ENCODE measurements around the gene CCDC17. TPM values are rescaled to one million over a fixed set of nuclear protein-coding genes. Genes with fewer than 3 reads are reported as not detected.

The CCDC17 gene
- polyA plus RNA-seq, 2 of the 4 experiments (the other 2 are of a cell fraction): 0.26 to 0.50 TPM

GRCh38 chr1:45630429-45630828 is 6.6 kb upstream of the CCDC17 start (continued):
- TF ChIP-seq HDAC2 (IDR thresholded peaks at IDR 0.05) (no peak), ZSCAN20 (CRISPR knock-in tag; IDR thresholded peaks at IDR 0.05) (no peak), BHLHE40 (IDR thresholded peaks at IDR 0.05; ENCODE audit: low read depth, low read length) (no peak)

- FAIRE-seq (no peak), DNase-seq (ENCODE audit: low read depth in 1 of 2, low spot score in 1 of 2) (no peak), ATAC-seq (no peak)
- CTCF ChIA-PET: no interaction called here
- Histone ChIP-seq H3K27ac (no peak overlapping the region), H3K9me3 (no peaks in the 10 kb centered on the region), H3K4me1 (no peaks in the 10 kb centered on the region), H3K4me2 (no peak overlapping the region), H3K4me3 (no peak overlapping the region)
- TF ChIP-seq EP300 (IDR thresholded peaks at IDR 0.05): no peak
- POLR2A ChIA-PET: no interaction called here
These were observed 5.2 kb upstream of the CCDC17 start for GRCh38 chr1:45629035-45629434.

GRCh38 chr1:45622524-45623394 is 1.1 kb downstream of the CCDC17 start:
- TF ChIP-seq E2F6 (IDR thresholded peaks at IDR 0.05; ENCODE audit: borderline replicate concordance, low read depth): no peak
- TF ChIP-seq RARB (CRISPR knock-in tag; IDR thresholded peaks at IDR 0.05): no peak
- no peak for TF ChIP-seq RCOR1 (IDR thresholded peaks at IDR 0.05; ENCODE audit: low read depth, low read length)
- TF ChIP-seq HMGXB4 (CRISPR knock-in tag; IDR thresholded peaks at IDR 0.05; ENCODE audit: borderline replicate concordance): no peak
- no peak for TF ChIP-seq CHD2 (IDR thresholded peaks at IDR 0.05; ENCODE audit: low read length, partially characterized antibody)
- TF ChIP-seq POLR2AphosphoS2 (conservative IDR thresholded peaks at IDR 0.05; ENCODE audit: low read length): no peak
- TF ChIP-seq ELK1 (IDR thresholded peaks at IDR 0.05; ENCODE audit: low read depth, low read length): no peak
- no peak for TF ChIP-seq JUNB (IDR thresholded peaks at IDR 0.05)
- TF ChIP-seq SMC3 (IDR thresholded peaks at IDR 0.05): no peak
- TF ChIP-seq ZNF302 (CRISPR knock-in tag; IDR thresholded peaks at IDR 0.05): no peak
- TF ChIP-seq ATOH8 (CRISPR knock-in tag; IDR thresholded peaks at IDR 0.05; ENCODE audit: low read depth): no peak
- TF ChIP-seq HOXB5 (CRISPR knock-in tag; IDR thresholded peaks at IDR 0.05): no peak
- CTCF ChIA-PET: interaction anchor here (0.6 to 1.1 kb wide), 2 partner anchors 9 to 62 kb away, joined by 4 read pairs; no protein-coding TSS in a partner anchor
- POLR2A ChIA-PET: no interaction called here
- ATAC-seq (no peak; a peak in 1 of 6 replicates), DNase-seq (ENCODE audit: low read depth in 1 of 2, low spot score in 1 of 2) (no peak), FAIRE-seq (no peak)
- H3K9me3 ChIP-seq: no peaks in the 10 kb centered on the region
- no peak overlapping the region for H3K27ac ChIP-seq
- no peaks in the 10 kb centered on the region for H3K4me1 ChIP-seq
- 95% methylated on average over 51 of the region's 78 CpGs for WGBS (ENCODE audit: missing lambda C conversion rate)
- H3K4me3 ChIP-seq: no peak overlapping the region
- H3K4me2 ChIP-seq: no peak overlapping the region

Measured in A549 (cell line).